Measurements from ENCODE around the gene HTRA2.

HTRA2 gene

GRCh38 chr2:74576863-74577229 is 47.1 kb downstream of the HTRA2 start:
- DNase-seq (ENCODE audit: extremely low spot score, insufficient read length, low read depth) (no peak), FAIRE-seq (peak; percentile 26)

- FAIRE-seq = peak; percentile 68
- no peak for DNase-seq (ENCODE audit: extremely low spot score, insufficient read length, low read depth)
Measured at GRCh38 chr2:74577448-74577847, 47.7 kb downstream of the HTRA2 start.

- no peak for DNase-seq (ENCODE audit: extremely low spot score, insufficient read length, low read depth)
- FAIRE-seq = peak; percentile 35
Measured at GRCh38 chr2:74578408-74578807, 48.7 kb downstream of the HTRA2 start.

GRCh38 chr2:74581463-74581862 is 51.7 kb downstream of the HTRA2 start:
- DNase-seq (ENCODE audit: extremely low spot score, insufficient read length, low read depth) = no peak
- no peak for FAIRE-seq

GRCh38 chr2:74582184-74582583 is 52.5 kb downstream of the HTRA2 start:
- no peak for FAIRE-seq
- no peak for DNase-seq (ENCODE audit: extremely low spot score, insufficient read length, low read depth)
